Activated naive CD4-positive, alpha-beta T cell treated with anti-CD3 and anti-CD28 coated beads for 36 hours (primary cell): ENCODE data around the gene METTL22. TPM values are rescaled to one million over a fixed set of nuclear protein-coding genes. Genes with fewer than 3 reads are reported as not detected.

Experiments
- CTCF ChIA-PET: fragments of 350-600 bp; sonication (Branson Sonifier 250); formaldehyde crosslinking; loops from one replicate; lab custom pipeline; 2021; ENCODE audit warnings: antibody characterized with exemption; lab: Charles Lee
- DNase-seq: peaks from one replicate; pipeline ENCODE4 v3.0.0-alpha.2; 2020
- H3K27ac Mint-ChIP-seq: one replicate; pipeline ENCODE4 v1.8.0; 2021; ENCODE audit warnings: mild to moderate bottlenecking, mixed read lengths
- H3K27me3 Mint-ChIP-seq: one replicate; pipeline ENCODE4 v1.8.0; 2021; ENCODE audit warnings: low read depth, mixed read lengths
- H3K36me3 Mint-ChIP-seq: one replicate; pipeline ENCODE4 v1.8.0; 2021; ENCODE audit warnings: low read depth, mixed read lengths
- H3K4me1 Mint-ChIP-seq: one replicate; pipeline ENCODE4 v1.8.0; 2021; ENCODE audit warnings: low read depth, mixed read lengths
- H3K4me3 Mint-ChIP-seq: one replicate; pipeline ENCODE4 v1.8.0; 2021; ENCODE audit warnings: mild to moderate bottlenecking, moderate library complexity, mixed read lengths
- H3K9me3 Mint-ChIP-seq: one replicate; pipeline ENCODE4 v1.8.0; 2021; ENCODE audit warnings: mixed read lengths
- intact Hi-C: fragments of 100-400 bp; cut with micrococcal nuclease; formaldehyde crosslinking; loops from one replicate; pipeline ENCODE4 v1.15.1; 2023
- total RNA-seq, 2 experiments: library from RNA; stranded (reverse); gene quantifications; one replicate each; pipeline ENCODE4 v1.2.3, GENCODE V29; 2021

Gene METTL22
- total RNA-seq, 2 experiments from 2014 or later: 43.2 to 48.4 TPM

DNA sequence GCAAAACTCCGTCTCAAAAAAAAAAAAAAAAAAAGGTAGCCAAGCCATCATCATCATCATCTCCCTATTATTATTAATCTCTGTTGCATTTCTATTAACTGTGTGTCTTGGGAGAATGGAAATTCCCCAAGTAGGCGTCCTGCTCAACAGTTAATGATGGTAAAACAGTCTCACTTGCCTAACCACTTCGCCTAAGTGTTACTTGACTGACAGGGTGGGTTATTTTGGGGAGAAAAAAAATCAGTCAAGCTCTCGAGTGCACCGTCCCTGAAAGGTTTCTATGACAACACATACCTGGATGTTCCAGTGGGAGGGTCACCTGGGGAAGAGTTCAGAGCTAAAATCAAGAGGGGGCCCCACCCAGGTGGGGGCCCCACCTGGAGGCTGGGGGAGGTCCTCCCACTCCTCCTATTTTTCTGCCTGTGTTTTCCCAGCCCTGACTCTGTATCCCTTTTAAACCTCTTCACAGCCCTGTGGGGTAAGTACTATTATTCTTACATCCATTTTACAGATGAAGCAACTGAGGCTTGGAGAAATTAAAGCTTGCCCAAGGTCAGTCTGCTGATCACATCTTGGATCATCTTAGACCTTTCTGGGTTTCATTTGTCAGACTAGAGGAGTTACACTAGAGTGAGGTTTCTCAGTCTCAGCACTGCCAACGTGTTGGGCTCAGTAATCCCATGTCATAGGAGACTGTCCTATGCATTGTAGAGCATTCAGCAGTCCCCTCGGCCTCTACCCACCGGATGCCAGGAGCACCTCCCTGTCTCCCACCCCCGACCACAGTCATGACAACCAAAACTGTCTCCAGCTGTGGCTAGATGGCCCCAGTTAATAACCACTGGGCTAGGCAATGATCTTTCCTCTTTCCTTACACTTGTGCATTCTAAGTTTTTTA lies 41.9 kb downstream of the METTL22 start:
- Mint-ChIP-seq H3K27me3 (no peaks in the 10 kb centered on the region), H3K27ac (no peak overlapping the region), H3K9me3 (no peaks in the 10 kb centered on the region), H3K4me3 (no peak overlapping the region), H3K4me1 (no peaks in the 10 kb centered on the region), H3K36me3 (peaks cover 8% of the 10 kb centered on the region)
- CTCF ChIA-PET: interaction anchor here (2.4 to 2.6 kb wide), 2 partner anchors 7 to 129 kb away, joined by 11 read pairs; no protein-coding TSS in a partner anchor
- intact Hi-C loops: no loop called here
- DNase-seq: no peak

DNA sequence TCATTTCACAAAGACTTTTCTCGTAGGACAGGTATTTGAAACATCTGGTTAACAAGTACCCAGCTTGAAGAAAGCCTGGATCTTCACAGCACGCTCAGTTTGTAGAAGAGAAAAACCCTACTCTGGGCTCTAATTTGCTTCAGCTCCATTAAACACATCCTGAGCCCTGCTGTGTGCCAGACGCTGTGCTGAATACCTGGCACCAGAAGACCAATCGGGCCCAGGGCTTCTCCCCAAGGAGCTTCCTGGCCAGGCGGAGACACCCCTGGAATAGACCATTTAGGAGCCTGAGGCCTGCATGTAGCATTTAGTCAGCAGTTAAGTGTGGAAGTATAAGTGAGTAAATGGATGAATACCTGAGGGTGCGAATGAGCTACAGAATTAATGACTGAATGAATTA lies 44.0 kb downstream of the METTL22 start:
- intact Hi-C loops: no loop called here
- Mint-ChIP-seq H3K27ac (no peak overlapping the region), H3K36me3 (peaks cover 8% of the 10 kb centered on the region), H3K27me3 (no peaks in the 10 kb centered on the region), H3K4me3 (no peak overlapping the region), H3K9me3 (no peaks in the 10 kb centered on the region), H3K4me1 (no peaks in the 10 kb centered on the region)
- CTCF ChIA-PET: interaction anchor here (0.6 to 1.6 kb wide), 3 partner anchors 11 to 208 kb away, joined by 4 to 5 read pairs (median 4); no protein-coding TSS in a partner anchor
- no peak for DNase-seq

DNA sequence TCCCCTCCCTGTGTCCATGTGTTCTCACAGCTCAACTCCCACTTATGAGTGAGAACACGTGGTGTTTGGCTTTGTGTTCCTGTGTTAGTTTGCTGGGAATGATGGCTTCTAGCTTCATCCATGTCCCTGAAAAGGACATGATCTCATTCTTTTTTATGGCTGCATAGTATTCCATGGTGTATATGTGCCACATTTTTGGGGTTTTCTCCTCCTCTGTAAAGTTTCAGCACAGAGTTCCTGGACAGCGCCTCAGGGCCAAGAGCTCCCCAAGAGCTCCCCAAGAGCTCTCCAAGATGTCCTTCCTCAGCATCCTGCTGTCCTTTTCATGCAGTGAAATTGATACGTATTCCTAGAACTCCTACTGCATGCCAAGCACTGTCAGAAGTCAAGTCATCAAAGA lies 46.0 kb downstream of the METTL22 start:
- Mint-ChIP-seq H3K27ac (no peak overlapping the region), H3K4me1 (no peaks in the 10 kb centered on the region), H3K4me3 (no peak overlapping the region), H3K9me3 (no peaks in the 10 kb centered on the region), H3K36me3 (peaks cover 8% of the 10 kb centered on the region), H3K27me3 (no peaks in the 10 kb centered on the region)
- intact Hi-C loops: no loop called here
- no peak for DNase-seq
- CTCF ChIA-PET: no interaction called here

DNA sequence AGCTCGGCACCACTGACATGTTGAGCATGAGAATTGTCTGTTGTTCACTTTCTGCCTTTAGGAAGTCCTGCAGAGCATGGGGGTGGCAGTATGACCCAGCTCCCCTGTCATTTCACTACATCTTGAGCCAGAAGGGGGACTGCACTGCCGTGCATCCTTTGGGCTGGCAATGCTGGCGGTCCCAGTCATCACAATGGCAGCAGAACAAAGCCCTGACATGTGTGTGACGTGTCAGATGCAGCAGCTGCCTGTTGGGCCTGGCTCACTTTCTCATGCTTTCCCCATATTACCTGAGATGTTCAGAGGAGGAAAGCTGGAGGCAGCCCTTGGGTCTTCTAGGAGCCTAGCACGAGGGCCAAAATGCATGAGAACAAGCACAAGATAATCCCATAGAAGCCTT lies 46.6 kb downstream of the METTL22 start:
- Mint-ChIP-seq H3K9me3 (no peaks in the 10 kb centered on the region), H3K4me3 (no peak overlapping the region), H3K27ac (no peak overlapping the region), H3K4me1 (no peaks in the 10 kb centered on the region), H3K27me3 (no peaks in the 10 kb centered on the region), H3K36me3 (peaks cover 8% of the 10 kb centered on the region)
- DNase-seq: no peak
- intact Hi-C loops: no loop called here
- CTCF ChIA-PET: no interaction called here

GRCh38 chr16:8669481-8669880 lies 48.0 kb downstream of the METTL22 start:
- CTCF ChIA-PET: interaction anchor here (0.9 to 2.1 kb wide), 2 partner anchors 8 to 365 kb away, joined by 3 to 11 read pairs; no protein-coding TSS in a partner anchor
- H3K4me3 Mint-ChIP-seq: no peak overlapping the region
- intact Hi-C loops: no loop called here
- peaks cover 6% of the 10 kb centered on the region for H3K4me1 Mint-ChIP-seq
- no peak for DNase-seq
- H3K9me3 Mint-ChIP-seq: no peaks in the 10 kb centered on the region
- no peaks in the 10 kb centered on the region for H3K27me3 Mint-ChIP-seq
- no peak overlapping the region for H3K27ac Mint-ChIP-seq
- H3K36me3 Mint-ChIP-seq: peaks cover 8% of the 10 kb centered on the region

GRCh38 chr16:8670014-8670560 lies 48.6 kb downstream of the METTL22 start:
- intact Hi-C loops: no loop called here
- no peak for DNase-seq
- no peak overlapping the region for H3K4me3 Mint-ChIP-seq
- H3K27ac Mint-ChIP-seq: no peak overlapping the region
- peaks cover 6% of the 10 kb centered on the region for H3K36me3 Mint-ChIP-seq
- no peaks in the 10 kb centered on the region for H3K27me3 Mint-ChIP-seq
- H3K9me3 Mint-ChIP-seq: no peaks in the 10 kb centered on the region
- peaks cover 8% of the 10 kb centered on the region for H3K4me1 Mint-ChIP-seq
- CTCF ChIA-PET: interaction anchor here (1.0 to 2.1 kb wide), 3 partner anchors 8 to 464 kb away, joined by 3 to 11 read pairs (median 7); no protein-coding TSS in a partner anchor

- peaks cover 17% of the 10 kb centered on the region for H3K4me1 Mint-ChIP-seq
- CTCF ChIA-PET: interaction anchor here (0.6 to 2.4 kb wide), 3 partner anchors 101 to 207 kb away, joined by 3 to 10 read pairs (median 4); no protein-coding TSS in a partner anchor
- H3K27me3 Mint-ChIP-seq: no peaks in the 10 kb centered on the region
- no peaks in the 10 kb centered on the region for H3K9me3 Mint-ChIP-seq
- no peak for DNase-seq
- peak overlapping the region; percentile 66 for H3K4me3 Mint-ChIP-seq
- H3K27ac Mint-ChIP-seq: no peak overlapping the region
- intact Hi-C loops: loop anchor here (2.0 kb wide), 3 partner anchors 53 to 453 kb away; partner anchors contain the start of genes CARHSP1 and METTL22
- no peaks in the 10 kb centered on the region for H3K36me3 Mint-ChIP-seq
These were observed 52.3 kb downstream of the METTL22 start for GRCh38 chr16:8673611-8674412.

DNA sequence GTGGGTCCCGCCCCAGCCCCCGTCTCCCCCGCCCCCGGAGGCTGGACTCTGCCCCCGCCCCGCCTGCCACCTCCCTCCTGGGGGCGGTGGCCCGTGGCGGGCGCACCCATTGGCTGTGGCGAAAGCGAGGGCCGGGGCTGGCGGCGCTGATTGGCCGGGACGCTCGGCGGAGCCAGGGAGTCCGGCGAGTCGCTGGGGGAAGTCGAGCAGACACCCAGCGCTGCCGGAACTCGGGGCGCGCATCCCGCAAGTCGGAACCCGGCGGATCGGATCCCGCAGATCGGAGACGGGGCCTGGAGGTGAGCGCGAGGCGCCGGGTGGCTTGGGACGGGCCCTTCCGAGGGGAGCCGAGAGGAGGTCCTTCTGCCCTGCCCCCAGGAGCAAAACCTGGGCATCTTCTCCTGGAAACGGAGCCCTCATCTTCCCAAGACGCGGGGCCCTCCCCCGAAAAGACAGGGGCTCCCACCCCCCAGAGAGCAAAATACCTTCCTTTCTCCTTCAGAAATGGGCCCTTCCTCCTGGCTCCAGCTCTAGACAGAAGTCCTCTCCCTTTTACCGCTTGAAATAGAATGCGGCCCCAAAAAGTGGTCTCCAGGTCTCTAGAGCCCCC lies 53.0 kb downstream of the METTL22 start, which contains the start of gene ABAT:
Gene ABAT (plus strand): TSS at position 205 of the 610 bp plus-strand sequence. CDS start 61,123 bp downstream, outside the sequence.
- H3K27me3 Mint-ChIP-seq: no peaks in the 10 kb centered on the region
- intact Hi-C loops: loop anchor here (1.0 to 2.0 kb wide), 4 partner anchors 54 to 452 kb away; partner anchors contain the start of genes CARHSP1, METTL22, PMM2 and TMEM186
- DNase-seq: peak; percentile 85
- peaks cover 17% of the 10 kb centered on the region for H3K4me1 Mint-ChIP-seq
- H3K9me3 Mint-ChIP-seq: peaks cover 1% of the 10 kb centered on the region
- peak within 1 kb of the TSS; percentile 57 for H3K27ac Mint-ChIP-seq
- peak within 1 kb of the TSS; percentile 79 for H3K4me3 Mint-ChIP-seq
- CTCF ChIA-PET: interaction anchor here (0.5 to 2.4 kb wide), 2 partner anchors 206 to 528 kb away, joined by 6 to 10 read pairs; no protein-coding TSS in a partner anchor
- no peaks in the 10 kb centered on the region for H3K36me3 Mint-ChIP-seq

DNA sequence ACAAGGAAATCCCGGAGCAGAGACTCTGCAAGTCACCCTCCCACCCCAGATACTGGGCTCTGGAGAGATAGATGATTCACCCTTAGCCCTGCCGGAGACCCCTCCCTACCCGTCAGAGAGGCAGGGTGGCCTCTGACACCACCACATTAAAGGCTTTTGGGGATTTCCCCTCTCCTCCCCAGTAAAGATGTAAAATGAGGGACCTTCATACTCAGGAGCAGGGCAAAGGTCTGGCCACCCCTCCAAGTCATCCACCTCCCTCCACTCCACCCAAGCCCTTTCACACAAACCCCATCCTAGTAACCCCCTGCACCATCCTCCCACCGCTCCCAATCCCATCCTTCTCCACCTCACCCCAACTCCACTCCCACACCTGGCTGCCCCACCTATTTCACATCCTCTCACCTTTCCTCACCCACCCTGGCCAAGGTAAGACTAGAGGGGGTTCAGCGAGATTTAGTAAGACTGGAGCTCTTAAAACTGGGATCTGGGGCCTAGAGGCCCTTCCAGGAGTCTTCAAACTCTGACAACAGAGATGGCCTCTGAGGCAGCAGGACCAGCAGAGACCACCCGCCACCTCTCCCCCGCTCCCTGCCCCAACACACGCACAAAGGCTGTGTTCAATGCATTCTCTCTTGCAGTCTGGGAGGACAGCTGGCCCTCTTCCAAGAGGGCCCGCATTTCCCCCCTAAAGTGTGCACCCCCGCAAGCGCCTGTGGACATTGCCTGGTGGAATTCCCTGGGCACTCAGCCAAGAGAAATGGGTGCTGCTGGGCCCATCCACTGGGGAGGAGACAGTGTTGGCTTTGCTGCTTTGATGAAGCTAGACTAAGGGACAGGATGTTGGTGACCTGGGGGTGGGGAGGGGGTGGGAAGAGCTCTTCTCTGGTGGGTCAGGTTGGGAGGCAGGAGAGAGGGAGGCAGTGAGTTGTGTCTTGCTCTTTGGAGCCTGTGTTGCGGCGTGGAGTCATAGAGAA lies 54.0 kb downstream of the METTL22 start:
- Mint-ChIP-seq H3K27ac (peak overlapping the region; percentile 57), H3K36me3 (peaks cover 1% of the 10 kb centered on the region), H3K4me3 (peak overlapping the region; percentile 79), H3K27me3 (no peaks in the 10 kb centered on the region), H3K9me3 (peaks cover 6% of the 10 kb centered on the region), H3K4me1 (peaks cover 17% of the 10 kb centered on the region)
- CTCF ChIA-PET: interaction anchor here (2.4 kb wide), 1 partner anchor 205 kb away, joined by 10 read pairs; no protein-coding TSS in a partner anchor
- peak; percentile 76 for DNase-seq
- intact Hi-C loops: loop anchor here (1.0 to 2.0 kb wide), 4 partner anchors 55 to 451 kb away; partner anchors contain the start of genes CARHSP1, METTL22, PMM2 and TMEM186

GRCh38 chr16:8676160-8676547 lies 54.7 kb downstream of the METTL22 start:
- Mint-ChIP-seq H3K27ac (no peak overlapping the region), H3K36me3 (peaks cover 1% of the 10 kb centered on the region), H3K27me3 (no peaks in the 10 kb centered on the region), H3K4me3 (no peak overlapping the region), H3K4me1 (peaks cover 17% of the 10 kb centered on the region), H3K9me3 (peaks cover 6% of the 10 kb centered on the region)
- DNase-seq: no peak
- intact Hi-C loops: no loop called here
- CTCF ChIA-PET: no interaction called here
